Central memory CD8-positive, alpha-beta T cell (primary cell): ENCODE measurements around the gene LGI4.

Experiments
- ATAC-seq: fragments of 150-1000 bp; cut with Tn5 transposase; replicated peaks from 2 replicates; pipeline ENCODE4 v1.10.0; 2022; ENCODE audit warnings: mild to moderate bottlenecking, moderate FRiP score, moderate number of reproducible peaks; ENCODE audit not compliant: poor library complexity, severe bottlenecking; ENCODE audit errors: extremely low read depth
- DNase-seq, 2 donors: peaks; one replicate each; pipeline ENCODE4 v3.0.0; 2021; ENCODE audit warnings: low spot score in 2 of 2
- H3K27ac Mint-ChIP-seq: one replicate; pipeline ENCODE4 v1.8.0; 2022; ENCODE audit warnings: low read depth, mild to moderate bottlenecking, moderate library complexity, mixed read lengths
- H3K27me3 Mint-ChIP-seq: one replicate; pipeline ENCODE4 v1.8.0; 2022; ENCODE audit warnings: mixed read lengths
- H3K36me3 Mint-ChIP-seq: one replicate; pipeline ENCODE4 v1.8.0; 2022; ENCODE audit warnings: mild to moderate bottlenecking, moderate library complexity, mixed read lengths; ENCODE audit not compliant: insufficient read depth
- H3K4me1 Mint-ChIP-seq: one replicate; pipeline ENCODE4 v1.8.0; 2022; ENCODE audit warnings: mixed read lengths
- H3K4me3 Mint-ChIP-seq: one replicate; pipeline ENCODE4 v1.8.0; 2022; ENCODE audit warnings: mild to moderate bottlenecking, moderate library complexity, mixed read lengths
- H3K9me3 Mint-ChIP-seq: one replicate; pipeline ENCODE4 v1.8.0; 2022; ENCODE audit warnings: mixed read lengths

Gene LGI4

DNA sequence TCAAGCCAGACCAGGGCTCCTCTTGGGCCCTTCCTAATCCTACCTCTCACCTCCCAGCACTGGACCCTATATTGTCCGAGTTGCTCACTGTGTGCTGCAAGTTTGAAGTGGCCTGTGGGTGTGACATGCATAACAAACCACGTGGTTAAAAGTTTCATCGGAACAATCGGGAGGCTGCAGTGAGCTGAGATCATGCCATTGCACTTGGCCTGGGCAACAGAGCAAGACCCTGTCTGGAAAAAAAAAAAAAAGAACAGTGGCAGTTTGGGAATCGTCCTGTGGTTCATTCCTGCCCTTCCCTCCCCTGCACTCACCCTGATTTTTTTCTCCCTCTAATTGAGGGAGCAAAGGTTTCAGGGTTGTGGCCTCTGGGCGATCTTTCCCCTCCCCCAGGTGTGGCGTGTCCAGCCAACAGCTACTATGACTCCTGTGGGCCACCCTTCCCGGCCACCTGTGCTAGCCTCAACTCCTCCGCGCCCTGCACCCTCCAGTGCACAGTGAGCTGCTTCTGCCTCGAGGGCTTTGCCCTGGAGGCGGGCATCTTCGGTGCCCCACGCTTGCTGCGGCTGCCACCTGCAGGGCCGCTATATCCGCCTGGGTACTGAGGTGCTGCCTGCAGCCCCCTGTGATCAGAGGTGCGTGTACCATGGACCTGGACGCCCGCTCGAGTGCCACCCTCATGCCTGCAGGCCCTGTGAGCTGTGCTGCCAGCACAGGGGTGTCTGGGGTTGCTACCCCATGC lies 35.5 kb downstream of the LGI4 start:
- H3K4me3 Mint-ChIP-seq, result no peak overlapping the region
- H3K4me1 Mint-ChIP-seq, result no peaks in the 10 kb centered on the region
- H3K27me3 Mint-ChIP-seq, result no peaks in the 10 kb centered on the region
- H3K36me3 Mint-ChIP-seq, result no peaks in the 10 kb centered on the region
- ATAC-seq, result no peak
- no peak overlapping the region for H3K27ac Mint-ChIP-seq
- no peak for DNase-seq
- no peaks in the 10 kb centered on the region for H3K9me3 Mint-ChIP-seq

- no peak overlapping the region for H3K4me3 Mint-ChIP-seq
- H3K4me1 Mint-ChIP-seq, result no peaks in the 10 kb centered on the region
- no peaks in the 10 kb centered on the region for H3K27me3 Mint-ChIP-seq
- no peaks in the 10 kb centered on the region for H3K9me3 Mint-ChIP-seq
- H3K36me3 Mint-ChIP-seq, result no peaks in the 10 kb centered on the region
- no peak overlapping the region for H3K27ac Mint-ChIP-seq
- ATAC-seq (no peak), DNase-seq (no peak)
Observed at GRCh38 chr19:35098413-35099049, 36.3 kb downstream of the LGI4 start.

GRCh38 chr19:35095667-35096368 lies 39.0 kb downstream of the LGI4 start:
- ATAC-seq (no peak), DNase-seq (no peak)
- Mint-ChIP-seq H3K4me1 (no peaks in the 10 kb centered on the region), H3K27ac (no peak overlapping the region), H3K4me3 (no peak overlapping the region), H3K27me3 (no peaks in the 10 kb centered on the region), H3K36me3 (no peaks in the 10 kb centered on the region), H3K9me3 (no peaks in the 10 kb centered on the region)

DNA sequence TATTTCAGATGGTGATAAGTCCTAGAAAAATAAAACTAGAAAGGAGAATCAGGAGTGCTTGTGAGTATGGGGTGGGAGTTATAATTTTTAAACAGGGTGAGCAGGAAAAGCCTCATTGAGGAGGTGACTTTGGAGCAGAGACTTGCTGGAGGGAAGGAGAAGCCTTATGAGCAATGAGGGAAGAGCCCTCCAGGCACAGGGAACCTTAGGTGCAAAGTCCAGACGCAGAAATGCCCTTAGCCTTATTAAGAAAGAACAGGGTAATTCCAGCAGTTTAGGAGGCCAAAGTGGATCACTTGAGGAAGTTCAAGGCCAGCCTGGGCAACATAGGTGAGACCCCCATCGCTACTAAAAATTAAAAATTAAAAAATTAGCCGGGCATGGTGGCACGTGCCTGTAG lies 40.2 kb downstream of the LGI4 start:
- Mint-ChIP-seq H3K27me3 (no peaks in the 10 kb centered on the region), H3K36me3 (no peaks in the 10 kb centered on the region), H3K4me3 (no peak overlapping the region), H3K4me1 (no peaks in the 10 kb centered on the region), H3K9me3 (no peaks in the 10 kb centered on the region), H3K27ac (no peak overlapping the region)
- no peak for ATAC-seq
- DNase-seq, result no peak

DNA sequence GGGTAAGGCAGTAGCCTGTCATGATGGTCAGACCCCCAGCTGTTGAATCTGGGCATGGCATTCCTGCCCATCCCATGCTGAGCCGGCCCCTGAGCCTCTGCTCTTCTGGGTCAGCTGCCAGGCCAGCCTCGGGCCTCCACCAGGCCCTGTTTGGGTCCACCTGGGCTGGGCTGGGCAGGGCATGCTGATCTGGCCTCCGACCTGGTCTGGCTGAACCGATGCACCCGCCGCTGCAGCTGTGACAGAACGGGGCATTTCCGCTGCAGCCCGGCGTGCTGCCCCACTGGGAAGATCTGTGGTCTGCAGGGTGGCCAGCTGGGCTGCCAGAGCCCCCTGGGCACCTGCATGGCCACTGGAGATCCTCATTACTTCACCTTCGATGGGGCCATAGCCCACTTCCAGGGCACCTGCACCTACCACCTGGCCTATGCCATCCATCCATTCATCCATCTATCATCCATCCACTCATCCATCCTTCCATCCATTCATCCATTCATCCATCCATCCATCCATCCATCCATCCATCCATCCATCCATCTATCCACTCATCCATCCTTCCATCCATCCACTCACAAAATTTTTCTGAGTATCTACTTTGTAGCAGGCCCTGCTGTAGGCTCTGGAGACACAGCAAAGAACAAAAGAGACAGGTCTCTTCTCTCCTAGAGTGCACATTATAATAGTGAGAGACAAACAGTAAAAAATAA lies 40.8 kb downstream of the LGI4 start:
- Mint-ChIP-seq H3K27ac (no peak overlapping the region), H3K9me3 (no peaks in the 10 kb centered on the region), H3K4me1 (no peaks in the 10 kb centered on the region), H3K4me3 (no peak overlapping the region), H3K36me3 (no peaks in the 10 kb centered on the region), H3K27me3 (no peaks in the 10 kb centered on the region)
- no peak for ATAC-seq
- DNase-seq, result no peak

DNA sequence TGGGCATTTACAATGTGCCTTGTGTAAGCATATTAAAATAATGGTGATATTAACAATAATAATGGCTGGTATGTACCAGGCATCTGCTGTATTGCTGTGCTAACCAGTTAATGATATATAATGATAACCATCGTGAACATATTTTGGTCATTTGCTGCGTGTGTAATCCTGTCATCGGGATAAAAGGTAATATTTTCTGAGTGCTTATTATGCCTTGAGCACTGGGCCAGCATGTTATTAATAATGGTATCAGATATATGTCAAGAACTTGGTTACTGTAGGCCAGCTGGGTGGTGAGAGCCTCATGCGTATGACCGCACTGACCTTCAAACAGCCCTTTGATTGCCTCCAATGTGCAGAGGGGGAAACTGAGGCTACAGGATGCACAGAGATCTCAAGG lies 41.4 kb downstream of the LGI4 start:
- Mint-ChIP-seq H3K4me1 (no peaks in the 10 kb centered on the region), H3K4me3 (no peak overlapping the region), H3K27me3 (no peaks in the 10 kb centered on the region), H3K27ac (no peak overlapping the region), H3K36me3 (no peaks in the 10 kb centered on the region), H3K9me3 (no peaks in the 10 kb centered on the region)
- DNase-seq (no peak), ATAC-seq (no peak)

- H3K27me3 Mint-ChIP-seq, result no peaks in the 10 kb centered on the region
- no peak overlapping the region for H3K27ac Mint-ChIP-seq
- ATAC-seq (no peak), DNase-seq (peak in 1 of 2 donors; percentile 26)
- H3K4me3 Mint-ChIP-seq, result no peak overlapping the region
- H3K4me1 Mint-ChIP-seq, result peaks cover 15% of the 10 kb centered on the region
- no peaks in the 10 kb centered on the region for H3K36me3 Mint-ChIP-seq
- no peaks in the 10 kb centered on the region for H3K9me3 Mint-ChIP-seq
Observed at GRCh38 chr19:35090506-35091214, 44.2 kb downstream of the LGI4 start.

DNA sequence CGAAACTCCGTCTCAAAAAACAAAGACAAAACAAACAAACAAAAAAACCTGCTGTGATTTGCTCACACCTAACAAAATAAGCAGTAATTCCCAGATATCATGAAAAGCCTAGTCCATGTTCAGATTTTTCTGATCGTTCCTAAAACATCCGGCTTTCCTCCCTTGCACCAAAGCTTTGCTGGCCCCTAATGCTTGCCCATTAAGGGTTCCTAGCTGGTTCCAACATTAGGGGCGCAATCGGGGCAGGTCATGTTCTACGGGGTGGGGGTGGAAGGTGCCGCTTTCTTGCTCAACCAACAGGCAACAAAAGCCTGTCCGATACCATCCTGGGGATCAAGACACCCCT lies 44.7 kb downstream of the LGI4 start:
- ATAC-seq, result no peak
- no peak overlapping the region for H3K4me3 Mint-ChIP-seq
- no peaks in the 10 kb centered on the region for H3K9me3 Mint-ChIP-seq
- DNase-seq, result no peak
- no peaks in the 10 kb centered on the region for H3K36me3 Mint-ChIP-seq
- H3K4me1 Mint-ChIP-seq, result peaks cover 19% of the 10 kb centered on the region
- H3K27ac Mint-ChIP-seq, result no peak overlapping the region
- H3K27me3 Mint-ChIP-seq, result no peaks in the 10 kb centered on the region

- no peaks in the 10 kb centered on the region for H3K36me3 Mint-ChIP-seq
- ATAC-seq (no peak), DNase-seq (no peak)
- H3K9me3 Mint-ChIP-seq, result no peaks in the 10 kb centered on the region
- H3K4me1 Mint-ChIP-seq, result peaks cover 19% of the 10 kb centered on the region
- H3K4me3 Mint-ChIP-seq, result no peak overlapping the region
- no peaks in the 10 kb centered on the region for H3K27me3 Mint-ChIP-seq
- H3K27ac Mint-ChIP-seq, result no peak overlapping the region
Observed at GRCh38 chr19:35089554-35089953, 45.3 kb downstream of the LGI4 start.

DNA sequence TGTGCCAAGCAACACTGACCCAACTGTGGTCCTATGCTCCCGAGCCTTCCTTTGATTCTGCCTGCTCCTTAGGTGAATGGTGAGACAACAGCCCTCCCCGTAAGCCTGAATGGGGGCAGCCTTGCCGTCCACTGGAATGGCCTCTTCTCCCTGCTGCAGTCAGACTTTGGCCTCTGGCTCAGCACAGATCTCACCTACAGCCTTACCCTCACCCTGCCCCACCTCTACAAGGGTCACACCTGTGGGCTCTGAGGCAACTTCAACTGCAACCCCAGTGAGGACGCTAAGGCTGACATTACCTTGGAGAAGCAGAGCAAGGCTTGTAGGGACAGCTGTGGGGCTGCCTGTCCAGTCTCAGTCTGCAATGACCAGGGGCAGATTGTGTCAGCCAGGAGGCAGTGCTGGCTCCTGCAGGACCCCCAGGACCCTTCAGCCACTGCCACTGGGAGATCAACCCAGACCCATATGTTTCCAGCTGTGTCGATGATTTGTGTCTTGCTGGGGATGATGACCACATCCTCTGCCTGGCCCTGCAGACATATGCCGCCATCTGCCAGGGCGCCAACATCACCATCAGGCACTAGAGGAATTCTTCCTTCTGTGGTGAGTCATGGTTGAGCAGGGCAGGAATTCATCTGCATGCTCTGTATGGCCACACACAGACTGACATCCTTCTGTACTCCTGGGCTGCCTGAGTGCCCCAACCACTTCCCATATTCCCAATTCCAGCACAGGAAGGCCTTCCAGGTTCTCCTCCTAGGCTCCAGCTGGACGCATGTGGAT lies 46.5 kb downstream of the LGI4 start:
- Mint-ChIP-seq H3K27me3 (no peaks in the 10 kb centered on the region), H3K4me3 (no peak overlapping the region), H3K27ac (no peak overlapping the region), H3K4me1 (peaks cover 19% of the 10 kb centered on the region), H3K9me3 (no peaks in the 10 kb centered on the region), H3K36me3 (no peaks in the 10 kb centered on the region)
- no peak for DNase-seq
- ATAC-seq, result no peak

GRCh38 chr19:35087393-35087792 lies 47.5 kb downstream of the LGI4 start:
- Mint-ChIP-seq H3K27ac (peak overlapping the region; percentile 69), H3K9me3 (no peaks in the 10 kb centered on the region), H3K27me3 (no peaks in the 10 kb centered on the region), H3K36me3 (no peaks in the 10 kb centered on the region), H3K4me1 (peaks cover 19% of the 10 kb centered on the region), H3K4me3 (no peak overlapping the region)
- ATAC-seq (no peak), DNase-seq (no peak)

DNA sequence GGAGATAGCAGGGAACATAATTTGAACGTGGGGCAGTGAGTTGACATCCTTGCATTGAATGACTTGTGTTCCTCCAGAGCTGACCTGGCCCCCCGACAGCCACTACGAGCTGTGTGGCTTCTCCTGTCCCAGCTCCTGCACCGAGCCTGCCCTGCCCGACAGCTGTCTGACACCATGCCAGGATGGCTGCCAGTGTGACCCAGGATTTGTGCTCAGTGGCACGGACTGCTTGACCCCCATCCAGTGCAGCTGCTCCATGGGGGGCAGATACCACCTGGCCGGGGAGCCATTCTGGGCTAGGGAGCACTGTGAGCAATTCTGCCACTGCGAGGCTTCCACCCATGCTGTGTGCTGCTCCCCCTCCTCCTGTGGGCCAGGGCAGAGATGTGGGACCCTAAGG lies 48.4 kb downstream of the LGI4 start:
- Mint-ChIP-seq H3K4me1 (peaks cover 19% of the 10 kb centered on the region), H3K27me3 (no peaks in the 10 kb centered on the region), H3K9me3 (no peaks in the 10 kb centered on the region), H3K36me3 (no peaks in the 10 kb centered on the region), H3K27ac (peak overlapping the region; percentile 88), H3K4me3 (peak overlapping the region; percentile 42)
- no peak for DNase-seq
- ATAC-seq, result no peak
